Stimulated activated CD4-positive, alpha-beta T cell treated with anti-CD3 and anti-CD28 coated beads, Interleukin-1b, Interleukin-23, amount 100 ng/mL, for 24 hours (primary cell): ENCODE results near the gene SP8.

ENCODE experiments used
- DNase-seq, 4 experiments: peaks; one replicate each; pipeline ENCODE4 v3.0.0-alpha.2; 2020; ENCODE audit warnings: low read depth in 4 of 4, low spot score in 1 of 4

SP8 gene

DNA sequence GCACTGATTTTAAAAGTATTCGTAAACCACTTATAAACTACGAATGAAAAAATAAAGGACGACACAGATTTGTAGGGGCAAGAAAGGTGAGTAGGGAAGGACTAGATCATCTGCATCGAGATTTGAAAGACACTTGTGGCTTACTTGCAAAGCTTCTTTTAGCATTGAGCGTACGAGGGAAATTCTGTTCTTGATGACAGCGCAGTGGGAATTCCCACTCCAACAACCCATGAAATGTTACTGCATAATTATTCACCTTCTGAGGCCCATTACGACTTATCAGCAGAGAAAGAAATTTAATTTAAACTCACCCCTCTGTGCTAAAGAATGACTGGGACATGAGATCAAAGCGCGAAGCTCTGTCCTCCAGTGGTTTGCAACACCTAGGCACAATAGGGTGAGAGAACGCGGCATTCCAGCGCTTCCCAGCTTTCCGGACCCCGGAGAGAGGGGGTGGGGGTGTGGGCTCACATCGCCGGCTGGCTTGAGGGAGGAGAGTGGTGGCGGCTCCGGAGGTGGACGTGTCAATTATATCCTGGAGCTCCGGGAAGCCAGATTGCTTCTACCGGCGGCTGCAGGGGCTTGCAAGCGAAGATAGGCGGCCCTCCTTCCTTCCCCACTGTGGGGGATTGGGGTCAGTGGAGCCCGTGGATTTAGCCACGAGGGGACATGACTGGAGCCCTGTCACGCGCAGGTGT, 10.3 kb downstream of the SP8 start:
- DNase-seq = no peak

- DNase-seq = no peak
These were observed 32.7 kb downstream of the SP8 start for GRCh38 chr7:20754001-20754400.

DNA sequence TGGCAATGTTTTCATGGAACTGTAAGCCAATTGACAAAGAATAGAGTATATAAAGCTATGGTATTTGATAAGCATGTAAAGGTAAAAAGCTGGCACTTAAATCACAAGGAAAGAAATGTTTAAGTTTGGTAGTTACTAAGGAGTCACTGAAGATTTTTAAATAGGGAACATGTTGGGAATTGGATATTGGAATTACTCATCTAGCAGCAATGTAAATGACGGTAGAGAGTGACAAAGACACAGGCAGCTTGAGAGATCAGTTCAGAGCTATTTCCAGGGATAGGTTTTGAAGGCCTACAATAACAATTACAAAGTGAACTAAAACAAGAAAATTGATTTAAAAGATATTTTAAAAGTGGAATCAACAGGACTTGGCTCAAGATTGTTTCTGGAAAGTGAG, 36.8 kb downstream of the SP8 start:
- no peak for DNase-seq

- DNase-seq = no peak
These were observed 37.8 kb downstream of the SP8 start for GRCh38 chr7:20748853-20749252.

DNA sequence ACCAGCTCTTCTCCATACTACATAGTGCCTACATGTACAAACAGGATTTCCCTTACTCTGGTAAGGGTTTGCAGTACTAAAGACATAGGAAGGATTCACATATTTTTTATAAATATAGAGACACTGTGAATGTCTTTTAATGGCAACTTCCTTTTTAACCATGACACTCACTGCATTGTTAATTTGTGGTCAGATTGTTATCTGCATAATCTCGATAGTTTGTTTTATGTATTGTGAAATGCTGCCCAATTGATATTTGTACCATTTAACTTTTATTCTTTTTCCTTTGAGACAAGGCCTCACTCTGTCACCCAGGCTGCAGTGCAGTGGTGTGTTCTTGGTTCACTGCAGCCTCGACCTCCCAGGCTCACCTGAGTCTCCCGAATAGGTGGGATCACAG, 39.7 kb downstream of the SP8 start:
- no peak for DNase-seq

- DNase-seq = no peak
These were observed 41.0 kb downstream of the SP8 start for GRCh38 chr7:20745702-20746101.

GRCh38 chr7:20744954-20745446, 41.7 kb downstream of the SP8 start:
- DNase-seq = no peak

GRCh38 chr7:20742913-20743312, 43.8 kb downstream of the SP8 start:
- no peak for DNase-seq

DNA sequence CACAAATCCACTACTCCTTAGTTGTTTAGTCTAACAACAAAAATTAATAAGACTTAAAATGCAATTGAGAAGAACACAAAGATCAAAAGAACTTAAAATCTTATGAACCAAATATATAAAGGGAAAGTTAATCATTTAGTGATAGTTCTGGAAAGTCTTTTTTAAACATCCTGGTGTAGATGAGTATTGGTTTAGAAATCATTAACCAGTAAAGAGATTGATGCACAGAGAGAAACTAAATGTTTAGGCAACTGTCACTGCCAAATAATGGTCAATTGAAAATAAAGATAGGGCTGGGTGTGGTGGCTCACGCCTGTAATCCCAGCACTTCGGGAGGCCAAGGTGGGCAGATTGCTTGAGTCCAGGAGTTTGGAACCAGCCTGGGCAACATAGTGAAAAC, 44.9 kb downstream of the SP8 start:
- no peak for DNase-seq

GRCh38 chr7:20738518-20739481, 47.9 kb downstream of the SP8 start:
- DNase-seq = no peak

DNA sequence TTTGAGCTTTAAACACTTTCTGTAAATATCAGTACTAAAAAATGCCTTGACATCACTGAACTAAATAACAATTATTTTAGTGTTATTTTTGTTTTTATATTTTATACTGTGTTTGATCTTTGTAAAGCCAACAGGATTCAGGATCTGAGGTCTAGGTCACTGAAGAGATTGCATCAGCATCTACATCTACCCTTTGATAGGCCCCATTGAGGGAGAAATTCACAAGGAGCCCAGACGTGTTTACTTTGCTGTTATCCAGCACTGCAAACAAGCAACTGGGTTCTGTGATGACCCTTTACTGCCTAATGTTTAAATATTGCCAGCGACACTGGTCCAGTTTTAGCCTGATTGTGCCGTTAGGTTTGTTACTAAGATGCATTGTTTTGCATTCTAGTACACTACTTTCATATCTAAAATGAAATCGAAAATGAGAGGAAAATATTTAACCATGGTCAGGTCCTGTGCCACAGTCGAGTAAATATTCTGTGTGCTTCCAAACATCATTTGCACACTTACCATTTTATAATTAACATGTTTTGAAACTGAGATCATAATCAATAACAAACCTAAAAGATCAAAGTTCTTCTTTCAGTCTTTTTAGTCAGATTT, 48.7 kb downstream of the SP8 start:
- DNase-seq = no peak

DNA sequence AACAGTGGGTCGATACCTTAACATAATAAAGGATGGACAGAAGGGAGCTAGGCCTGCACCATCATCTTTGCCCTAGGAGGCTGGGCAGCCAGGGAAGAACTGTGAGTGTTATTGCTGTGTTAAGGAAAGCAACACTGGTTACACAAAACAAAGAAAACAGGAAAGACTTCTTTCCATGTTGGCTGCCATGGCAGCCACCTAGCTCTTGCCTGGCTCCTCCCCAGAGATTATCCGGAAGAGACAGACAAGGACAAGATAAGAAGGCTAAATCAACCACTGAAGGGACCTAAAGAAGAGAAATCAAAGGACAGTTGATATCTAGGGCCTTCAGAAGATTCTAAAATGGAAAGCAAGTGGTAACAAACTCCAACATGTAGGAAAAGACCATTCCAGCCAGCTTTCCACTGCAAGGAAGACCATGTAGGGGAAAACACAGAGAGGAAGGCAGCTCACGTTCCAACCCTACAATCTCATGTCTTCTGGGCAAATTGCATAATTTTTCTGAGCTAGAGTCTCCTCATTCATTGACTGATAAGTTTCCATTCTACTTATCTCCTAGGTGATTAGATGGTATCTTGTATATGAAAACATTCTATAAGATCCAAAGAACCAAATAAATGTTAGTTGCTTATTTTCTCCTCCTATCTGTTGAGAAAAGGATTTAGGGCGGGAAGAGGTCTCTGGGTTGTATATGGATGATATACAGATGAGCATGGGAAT, 51.2 kb downstream of the SP8 start:
- no peak for DNase-seq
